Measurements from ENCODE around the gene NHEJ1. TPM values are rescaled to one million over a fixed set of nuclear protein-coding genes. Genes with fewer than 3 reads are reported as not detected.

Gene NHEJ1
- total RNA-seq, 4 donors from 2014 or later, result 8.6 to 13.8 (median 11.9) TPM

- intact Hi-C loops (cut with DNase I), result no loop called here
These were observed 75.8 kb downstream of the NHEJ1 start for GRCh38 chr2:219084791-219085190.

GRCh38 chr2:219082332-219082958 lies 78.2 kb downstream of the NHEJ1 start:
- H3K9me3 ChIP-seq, result no peaks in the 10 kb centered on the region
- TF ChIP-seq CTCF (IDR thresholded peaks at IDR 0.05), result no peak
- no peak for TF ChIP-seq POLR2A (IDR thresholded peaks at IDR 0.05)
- H3K27me3 ChIP-seq, result no peaks in the 10 kb centered on the region
- WGBS, 2 donors, result 72 to 74% methylated on average over 5 of the region's 5 CpGs
- H3K27ac ChIP-seq, result no peak overlapping the region
- intact Hi-C loops (cut with DNase I), result no loop called here
- H3K4me3 ChIP-seq (replicated peaks in 1 of 3), result no peak overlapping the region
- no peaks in the 10 kb centered on the region for H3K36me3 ChIP-seq
- DNase-seq, result no peak
- H3K4me1 ChIP-seq, result no peaks in the 10 kb centered on the region

More at GRCh38 chr2:219084791-219085190, 75.8 kb downstream of the NHEJ1 start:
- H3K4me1 ChIP-seq, result no peaks in the 10 kb centered on the region
- DNase-seq, result no peak
- H3K9me3 ChIP-seq, result no peaks in the 10 kb centered on the region
- H3K4me3 ChIP-seq (replicated peaks in 1 of 3), result no peak overlapping the region
- no peaks in the 10 kb centered on the region for H3K27me3 ChIP-seq
- no peak overlapping the region for H3K27ac ChIP-seq
- no peak for TF ChIP-seq POLR2A (IDR thresholded peaks at IDR 0.05)
- TF ChIP-seq CTCF (IDR thresholded peaks at IDR 0.05), result no peak
- H3K36me3 ChIP-seq, result no peaks in the 10 kb centered on the region

GRCh38 chr2:219081701-219082331 lies 78.8 kb downstream of the NHEJ1 start:
- H3K27ac ChIP-seq, result no peak overlapping the region
- TF ChIP-seq CTCF (IDR thresholded peaks at IDR 0.05), result no peak
- intact Hi-C loops (cut with DNase I), result no loop called here

GRCh38 chr2:219081096-219081495 lies 79.5 kb downstream of the NHEJ1 start:
- no peak for DNase-seq
- H3K4me1 ChIP-seq, result no peaks in the 10 kb centered on the region
- H3K9me3 ChIP-seq, result no peaks in the 10 kb centered on the region
- peaks cover 0 to under 1% of the 10 kb centered on the region in 2 donors for H3K36me3 ChIP-seq
- 81 to 82% methylated on average over 7 of the region's 7 CpGs for WGBS, 2 donors
- no peak overlapping the region for H3K4me3 ChIP-seq (replicated peaks in 1 of 3)
- no peaks in the 10 kb centered on the region for H3K27me3 ChIP-seq
- intact Hi-C loops (cut with DNase I), result no loop called here
- TF ChIP-seq POLR2A (IDR thresholded peaks at IDR 0.05) (no peak), CTCF (IDR thresholded peaks at IDR 0.05) (no peak)
- no peak overlapping the region for H3K27ac ChIP-seq

More at GRCh38 chr2:219081701-219082331, 78.8 kb downstream of the NHEJ1 start:
- no peaks in the 10 kb centered on the region for H3K27me3 ChIP-seq
- H3K4me1 ChIP-seq, result no peaks in the 10 kb centered on the region
- no peaks in the 10 kb centered on the region for H3K36me3 ChIP-seq
- no peak for DNase-seq
- no peak overlapping the region for H3K4me3 ChIP-seq (replicated peaks in 1 of 3)
- no peaks in the 10 kb centered on the region for H3K9me3 ChIP-seq

GRCh38 chr2:219079417-219079816 lies 81.2 kb downstream of the NHEJ1 start:
- Histone ChIP-seq H3K9me3 (no peaks in the 10 kb centered on the region), H3K36me3 (peaks cover 0 to 9% of the 10 kb centered on the region in 2 donors), H3K27ac (no peak overlapping the region), H3K4me3 (replicated peaks in 1 of 3) (no peak overlapping the region), H3K4me1 (no peaks in the 10 kb centered on the region), H3K27me3 (no peaks in the 10 kb centered on the region)
- DNase-seq, result peak in 1 of 2 donors; percentile 22
- TF ChIP-seq POLR2A (IDR thresholded peaks at IDR 0.05) (no peak), CTCF (IDR thresholded peaks at IDR 0.05) (no peak)
- intact Hi-C loops (cut with DNase I), result no loop called here
- 61 to 78% methylated on average over 2 of the region's 2 CpGs for WGBS, 2 donors
